Measurements from ENCODE around the gene CGRRF1. TPM values are rescaled to one million over a fixed set of nuclear protein-coding genes. Genes with fewer than 3 reads are reported as not detected.

The CGRRF1 gene
- total and polyA plus RNA-seq, 10 of the 15 experiments (the other 5 are each of a cell fraction or from before 2014, with no cell fraction given), result 5.5 to 47.7 (median 13.5) TPM

DNA sequence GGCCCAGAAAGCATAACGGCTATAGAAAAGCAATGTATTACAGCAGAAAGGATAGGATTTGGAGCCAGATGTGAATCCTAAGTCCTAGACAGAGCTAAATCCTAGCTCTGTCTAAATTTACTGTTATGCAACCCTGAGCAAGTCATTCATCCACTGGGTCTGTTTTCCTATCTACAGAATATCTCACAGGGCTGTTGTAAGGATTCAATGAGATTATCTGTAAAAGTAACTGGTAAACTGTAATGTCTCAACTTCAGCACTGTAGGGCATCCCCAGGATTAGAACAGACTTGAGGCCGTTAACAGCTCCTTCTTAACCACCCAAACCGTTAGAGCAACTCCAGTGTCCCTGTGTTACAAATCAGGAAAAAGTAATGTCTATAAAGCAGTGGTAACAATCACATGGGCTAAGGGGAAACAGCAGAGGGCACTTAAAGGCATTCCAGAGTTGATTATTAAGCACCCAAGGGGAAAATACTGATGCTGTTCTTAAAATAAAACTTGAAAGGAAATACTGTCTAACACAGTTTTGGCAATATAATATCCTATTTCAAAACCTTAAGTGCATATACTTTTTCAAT lies 31.0 kb upstream of the CGRRF1 start:
- TF ChIP-seq SREBF1 (IDR thresholded peaks at IDR 0.05; ENCODE audit: low read length) (no peak), RAD51 (IDR thresholded peaks at IDR 0.05) (no peak), YY1 (IDR thresholded peaks at IDR 0.05; ENCODE audit: low read depth, low read length) (no peak), STAT3 (IDR thresholded peaks at IDR 0.05; ENCODE audit: low read depth, low read length) (no peak), ZBED1 (IDR thresholded peaks at IDR 0.05; ENCODE audit: borderline replicate concordance) (no peak), FOS (IDR thresholded peaks at IDR 0.05; ENCODE audit: borderline replicate concordance, extremely low read depth, insufficient read length) (no peak), IKZF2 (IDR thresholded peaks at IDR 0.05) (no peak), KAT2A (conservative IDR thresholded peaks at IDR 0.05; ENCODE audit: control insufficient read depth, low read depth, low read length) (no peak), JUND (IDR thresholded peaks at IDR 0.05; ENCODE audit: low read depth, low read length) (no peak), ZNF24 (IDR thresholded peaks at IDR 0.05) (no peak), RBBP5 (conservative IDR thresholded peaks at IDR 0.05) (no peak), POLR2A (IDR thresholded peaks at IDR 0.05; ENCODE audit: low read depth, low read length) (no peak), NFYB (IDR thresholded peaks at IDR 0.05; ENCODE audit: insufficient read depth, low read depth, low read length) (no peak), HCFC1 (IDR thresholded peaks at IDR 0.05; ENCODE audit: low read length) (no peak), POU2F2 (IDR thresholded peaks at IDR 0.05; ENCODE audit: borderline replicate concordance, low read depth, low read length) (no peak), REST (IDR thresholded peaks at IDR 0.05; ENCODE audit: low read depth, low read length) (no peak), SPI1 (IDR thresholded peaks at IDR 0.05; ENCODE audit: borderline replicate concordance, insufficient read depth, low read depth, low read length) (no peak), HDGF (IDR thresholded peaks at IDR 0.05) (no peak)
- TF ChIP-seq, protein P1, sequence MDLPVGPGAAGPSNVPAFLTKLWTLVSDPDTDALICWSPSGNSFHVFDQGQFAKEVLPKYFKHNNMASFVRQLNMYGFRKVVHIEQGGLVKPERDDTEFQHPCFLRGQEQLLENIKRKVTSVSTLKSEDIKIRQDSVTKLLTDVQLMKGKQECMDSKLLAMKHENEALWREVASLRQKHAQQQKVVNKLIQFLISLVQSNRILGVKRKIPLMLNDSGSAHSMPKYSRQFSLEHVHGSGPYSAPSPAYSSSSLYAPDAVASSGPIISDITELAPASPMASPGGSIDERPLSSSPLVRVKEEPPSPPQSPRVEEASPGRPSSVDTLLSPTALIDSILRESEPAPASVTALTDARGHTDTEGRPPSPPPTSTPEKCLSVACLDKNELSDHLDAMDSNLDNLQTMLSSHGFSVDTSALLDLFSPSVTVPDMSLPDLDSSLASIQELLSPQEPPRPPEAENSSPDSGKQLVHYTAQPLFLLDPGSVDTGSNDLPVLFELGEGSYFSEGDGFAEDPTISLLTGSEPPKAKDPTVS (IDR thresholded peaks at IDR 0.05; ENCODE audit: low read depth, low read length), result no peak
- TF ChIP-seq, protein P2, sequence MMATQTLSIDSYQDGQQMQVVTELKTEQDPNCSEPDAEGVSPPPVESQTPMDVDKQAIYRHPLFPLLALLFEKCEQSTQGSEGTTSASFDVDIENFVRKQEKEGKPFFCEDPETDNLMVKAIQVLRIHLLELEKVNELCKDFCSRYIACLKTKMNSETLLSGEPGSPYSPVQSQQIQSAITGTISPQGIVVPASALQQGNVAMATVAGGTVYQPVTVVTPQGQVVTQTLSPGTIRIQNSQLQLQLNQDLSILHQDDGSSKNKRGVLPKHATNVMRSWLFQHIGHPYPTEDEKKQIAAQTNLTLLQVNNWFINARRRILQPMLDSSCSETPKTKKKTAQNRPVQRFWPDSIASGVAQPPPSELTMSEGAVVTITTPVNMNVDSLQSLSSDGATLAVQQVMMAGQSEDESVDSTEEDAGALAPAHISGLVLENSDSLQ (IDR thresholded peaks at IDR 0.05), result no peak
- peaks cover 21% of the 10 kb centered on the region for H3K79me2 ChIP-seq (ENCODE audit: control insufficient read depth, insufficient read depth, low read length)
- no peaks in the 10 kb centered on the region for H3K27me3 ChIP-seq (replicated peaks in 1 of 2; ENCODE audit: control insufficient read depth in 2 of 2, insufficient read depth in 2 of 2, low read length in 1 of 2)
- peaks cover 0 to 6% of the 10 kb centered on the region in 2 experiments; a peak in 2 of 4 replicates for H3K36me3 ChIP-seq (ENCODE audit: control insufficient read depth in 2 of 2, insufficient read depth in 2 of 2, low read length in 1 of 2)
- H3K27ac ChIP-seq (ENCODE audit: control insufficient read depth, insufficient read depth), result no peak overlapping the region
- no peak for FAIRE-seq
- SMC1A ChIA-PET (ENCODE audit: uncharacterized antibody, unreplicated experiment), result no interaction called here
- POLR2A ChIA-PET, result no interaction called here
- BruUV-seq (replicated peaks), result TSS peak; percentile 10
- RAD21 ChIA-PET (ENCODE audit: unreplicated experiment), result no interaction called here
- no peak overlapping the region for H3K9ac ChIP-seq (ENCODE audit: control insufficient read depth, insufficient read depth, low read length)
- no peak overlapping the region for H2AFZ ChIP-seq (ENCODE audit: control insufficient read depth, low read depth, low read length)
- no peaks in the 10 kb centered on the region for H4K20me1 ChIP-seq (ENCODE audit: control insufficient read depth, insufficient read depth)
- intact Hi-C loops (cut with micrococcal nuclease; ENCODE audit: unreplicated experiment) (no loop called here), in situ Hi-C loops (cut with MboI) (no loop called here)
- H3K4me2 ChIP-seq (ENCODE audit: control insufficient read depth, insufficient read depth), result no peak overlapping the region
- CTCF ChIA-PET, result no interaction called here
- no peak for DNase-seq (ENCODE audit: low read depth, low spot score)
- ATAC-seq, result no peak
- H3K4me1 ChIP-seq (ENCODE audit: control insufficient read depth, insufficient read depth, low read length), result peaks cover 10% of the 10 kb centered on the region
- no peaks in the 10 kb centered on the region for H3K9me3 ChIP-seq (replicated peaks; ENCODE audit: control insufficient read depth, insufficient read depth, low read length)
- 96% methylated on average over 3 of the region's 3 CpGs for WGBS (ENCODE audit: insufficient coverage, insufficient replicate concordance, low lambda C conversion rate, missing lambda C conversion rate)
- H3K4me3 ChIP-seq, result no peak overlapping the region

Data from GM12878 (cell line).